Parathyroid adenoma (tissue), 2 donors: Measurements from ENCODE around the gene SEMA7A.

Source experiments
- H2AFZ ChIP-seq: fragments of 300-600 bp; sonication (generic); one replicate; pipeline ENCODE4 v1.7.0; 2017; ENCODE audit warnings: antibody characterized with exemption, mild to moderate bottlenecking
- H3K27ac ChIP-seq: fragments of 300-600 bp; sonication (generic); one replicate; pipeline ENCODE4 v1.7.0; 2017
- H3K27me3 ChIP-seq: fragments of 300-600 bp; sonication (generic); one replicate; pipeline ENCODE4 v1.7.0; 2017; ENCODE audit warnings: low read length; ENCODE audit not compliant: control insufficient read depth, insufficient read depth
- H3K36me3 ChIP-seq: fragments of 300-600 bp; sonication (generic); one replicate; pipeline ENCODE4 v1.7.0; 2017; ENCODE audit warnings: low read length; ENCODE audit not compliant: control insufficient read depth, insufficient read depth
- H3K4me1 ChIP-seq: fragments of 300-600 bp; sonication (generic); one replicate; pipeline ENCODE4 v1.7.0; 2017; ENCODE audit warnings: control low read depth
- H3K4me2 ChIP-seq: fragments of 300-600 bp; sonication (generic); one replicate; pipeline ENCODE4 v1.7.0; 2017; ENCODE audit warnings: low read length
- H3K4me3 ChIP-seq: fragments of 300-600 bp; sonication (generic); one replicate; pipeline ENCODE4 v1.7.0; 2017; ENCODE audit warnings: low read depth, low read length
- H3K79me2 ChIP-seq: fragments of 300-600 bp; sonication (generic); one replicate; pipeline ENCODE4 v1.7.0; 2017; ENCODE audit warnings: control low read depth
- H3K9ac ChIP-seq: fragments of 300-600 bp; sonication (generic); one replicate; pipeline ENCODE4 v1.7.0; 2017; ENCODE audit warnings: mild to moderate bottlenecking
- H3K9me3 ChIP-seq: fragments of 300-600 bp; sonication (generic); one replicate; pipeline ENCODE4 v1.7.0; 2017; ENCODE audit warnings: low read length; ENCODE audit not compliant: control insufficient read depth
- TF ChIP-seq, protein P1 (sequence below): fragments of 300-600 bp; sonication (generic); IDR thresholded peaks from one replicate; pipeline ENCODE4 v1.7.0; 2017; ENCODE audit warnings: antibody characterized with exemption, mild to moderate bottlenecking
- donor health status: primary hyperparathyroidism.

The SEMA7A gene

DNA sequence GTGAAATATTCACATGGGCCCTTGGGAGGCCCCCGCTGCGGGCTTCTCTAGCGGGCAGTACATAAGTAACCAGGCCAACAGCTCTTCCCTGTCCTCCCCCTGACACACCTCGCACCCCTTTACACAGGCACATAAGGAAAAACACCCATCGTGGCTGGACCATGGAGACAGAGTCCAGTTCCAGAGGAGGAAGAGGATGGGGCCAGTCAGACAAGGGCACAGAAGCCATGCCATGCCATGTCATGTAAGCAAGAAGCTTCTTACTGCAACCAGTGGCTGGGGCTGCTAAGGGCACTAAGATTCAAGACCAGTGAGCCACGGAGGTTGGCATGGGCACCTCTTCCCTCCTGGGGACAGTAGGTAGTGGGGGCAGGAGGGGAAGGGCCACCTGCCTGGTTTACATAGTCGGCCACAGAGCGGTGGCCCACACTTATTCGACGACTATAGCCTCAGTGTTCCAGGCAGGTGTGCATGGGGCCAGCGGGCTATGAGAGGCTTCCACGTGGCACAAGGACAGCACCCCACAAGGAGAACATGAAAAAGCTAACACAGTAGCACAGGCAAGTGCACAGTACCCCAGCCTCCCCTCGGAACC lies 60.6 kb downstream of the SEMA7A start:
- H3K9ac ChIP-seq: no peak overlapping the region
- peak overlapping the region; percentile 87 for H2AFZ ChIP-seq
- H3K36me3 ChIP-seq: no peaks in the 10 kb centered on the region
- no peaks in the 10 kb centered on the region for H3K9me3 ChIP-seq
- H3K4me2 ChIP-seq: no peak overlapping the region
- TF ChIP-seq, protein P1, sequence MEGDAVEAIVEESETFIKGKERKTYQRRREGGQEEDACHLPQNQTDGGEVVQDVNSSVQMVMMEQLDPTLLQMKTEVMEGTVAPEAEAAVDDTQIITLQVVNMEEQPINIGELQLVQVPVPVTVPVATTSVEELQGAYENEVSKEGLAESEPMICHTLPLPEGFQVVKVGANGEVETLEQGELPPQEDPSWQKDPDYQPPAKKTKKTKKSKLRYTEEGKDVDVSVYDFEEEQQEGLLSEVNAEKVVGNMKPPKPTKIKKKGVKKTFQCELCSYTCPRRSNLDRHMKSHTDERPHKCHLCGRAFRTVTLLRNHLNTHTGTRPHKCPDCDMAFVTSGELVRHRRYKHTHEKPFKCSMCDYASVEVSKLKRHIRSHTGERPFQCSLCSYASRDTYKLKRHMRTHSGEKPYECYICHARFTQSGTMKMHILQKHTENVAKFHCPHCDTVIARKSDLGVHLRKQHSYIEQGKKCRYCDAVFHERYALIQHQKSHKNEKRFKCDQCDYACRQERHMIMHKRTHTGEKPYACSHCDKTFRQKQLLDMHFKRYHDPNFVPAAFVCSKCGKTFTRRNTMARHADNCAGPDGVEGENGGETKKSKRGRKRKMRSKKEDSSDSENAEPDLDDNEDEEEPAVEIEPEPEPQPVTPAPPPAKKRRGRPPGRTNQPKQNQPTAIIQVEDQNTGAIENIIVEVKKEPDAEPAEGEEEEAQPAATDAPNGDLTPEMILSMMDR: no peak
- no peaks in the 10 kb centered on the region for H3K79me2 ChIP-seq
- H3K27me3 ChIP-seq: no peaks in the 10 kb centered on the region
- H3K4me3 ChIP-seq: no peak overlapping the region
- no peak overlapping the region for H3K27ac ChIP-seq
- no peaks in the 10 kb centered on the region for H3K4me1 ChIP-seq

DNA sequence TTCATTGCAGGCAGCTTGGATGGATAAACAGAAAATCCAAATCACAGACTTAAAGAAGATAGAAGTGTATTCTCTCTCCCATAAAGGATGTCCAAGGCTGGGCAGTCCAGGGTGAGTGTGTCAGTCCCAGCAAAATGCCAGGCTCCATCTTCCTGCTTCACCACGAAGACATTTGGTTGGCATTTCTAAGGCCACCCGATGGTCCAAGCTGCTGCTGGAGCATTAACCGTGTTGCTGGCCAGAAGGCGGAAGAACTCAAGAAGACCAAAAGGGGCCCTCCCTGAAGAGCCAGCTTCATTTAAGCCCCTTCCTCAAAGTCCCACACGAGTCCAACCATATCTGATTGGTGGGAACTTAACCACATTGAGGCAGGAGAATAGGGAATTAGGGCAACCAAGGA lies 63.3 kb downstream of the SEMA7A start:
- H3K27me3 ChIP-seq: no peaks in the 10 kb centered on the region
- no peak overlapping the region for H2AFZ ChIP-seq
- no peak overlapping the region for H3K9ac ChIP-seq
- H3K27ac ChIP-seq: no peak overlapping the region
- H3K79me2 ChIP-seq: no peaks in the 10 kb centered on the region
- H3K4me2 ChIP-seq: no peak overlapping the region
- H3K9me3 ChIP-seq: no peaks in the 10 kb centered on the region
- TF ChIP-seq, protein P1: no peak
- H3K4me3 ChIP-seq: no peak overlapping the region
- no peaks in the 10 kb centered on the region for H3K4me1 ChIP-seq
- no peaks in the 10 kb centered on the region for H3K36me3 ChIP-seq

DNA sequence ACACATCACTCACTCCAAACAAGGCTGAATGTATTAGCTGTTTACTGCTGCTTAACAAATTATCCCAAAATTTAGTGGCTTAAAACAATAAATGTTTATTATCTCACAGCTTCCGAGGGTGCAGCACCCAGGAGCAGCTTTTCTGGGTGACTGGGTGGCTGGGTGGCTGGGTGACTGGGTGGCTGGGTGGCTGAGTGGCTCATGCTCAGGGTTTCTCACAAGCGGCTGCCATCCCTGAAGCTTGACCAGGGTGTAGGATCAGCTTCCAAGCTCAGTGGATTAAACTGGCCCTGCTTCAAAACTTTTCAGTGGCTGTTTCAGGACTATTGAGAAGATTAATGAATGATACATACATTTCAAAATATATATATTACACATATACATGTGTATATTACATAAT lies 64.0 kb downstream of the SEMA7A start:
- Histone ChIP-seq H3K4me2 (no peak overlapping the region), H3K79me2 (no peaks in the 10 kb centered on the region), H3K4me1 (no peaks in the 10 kb centered on the region), H2AFZ (no peak overlapping the region), H3K27ac (no peak overlapping the region), H3K9me3 (no peaks in the 10 kb centered on the region), H3K36me3 (no peaks in the 10 kb centered on the region), H3K4me3 (no peak overlapping the region), H3K27me3 (no peaks in the 10 kb centered on the region), H3K9ac (no peak overlapping the region)
- TF ChIP-seq, protein P1: no peak

DNA sequence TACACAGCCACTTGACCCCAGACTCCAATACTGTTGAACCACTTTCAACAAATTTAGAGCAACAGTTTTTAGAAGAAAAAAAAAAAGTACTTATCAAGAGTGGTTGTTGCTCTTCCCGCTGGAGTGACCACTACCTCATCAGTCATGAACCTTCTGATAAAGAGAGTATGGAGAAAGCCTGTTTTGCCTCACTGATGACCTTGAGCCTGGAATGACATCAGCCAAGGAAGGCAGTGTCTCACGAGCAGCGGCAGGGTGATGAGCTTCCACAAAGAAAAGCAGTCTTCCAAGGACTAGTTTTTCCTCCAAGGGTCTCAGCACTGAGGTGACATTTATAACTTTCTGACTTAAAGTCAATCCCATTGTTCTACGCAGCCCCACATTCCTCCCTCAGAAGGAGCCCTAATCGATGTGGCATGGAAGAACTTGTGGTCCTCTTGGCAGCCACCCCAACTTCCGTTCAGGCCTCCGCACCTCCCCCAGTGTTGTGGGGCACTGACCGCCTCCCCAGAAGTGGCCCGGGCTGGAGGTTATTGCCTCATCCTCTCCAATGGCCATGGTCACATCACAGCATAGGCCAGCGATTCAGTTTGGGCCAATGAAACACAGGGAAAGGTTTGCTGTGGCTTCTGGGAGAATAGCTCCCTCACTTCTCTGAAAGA lies 64.5 kb downstream of the SEMA7A start:
- Histone ChIP-seq H3K27ac (no peak overlapping the region), H3K9ac (no peak overlapping the region), H3K4me3 (no peak overlapping the region), H3K9me3 (no peaks in the 10 kb centered on the region), H3K4me2 (no peak overlapping the region), H3K79me2 (no peaks in the 10 kb centered on the region), H3K4me1 (no peaks in the 10 kb centered on the region), H3K27me3 (no peaks in the 10 kb centered on the region), H2AFZ (no peak overlapping the region), H3K36me3 (no peaks in the 10 kb centered on the region)
- TF ChIP-seq, protein P1: no peak

DNA sequence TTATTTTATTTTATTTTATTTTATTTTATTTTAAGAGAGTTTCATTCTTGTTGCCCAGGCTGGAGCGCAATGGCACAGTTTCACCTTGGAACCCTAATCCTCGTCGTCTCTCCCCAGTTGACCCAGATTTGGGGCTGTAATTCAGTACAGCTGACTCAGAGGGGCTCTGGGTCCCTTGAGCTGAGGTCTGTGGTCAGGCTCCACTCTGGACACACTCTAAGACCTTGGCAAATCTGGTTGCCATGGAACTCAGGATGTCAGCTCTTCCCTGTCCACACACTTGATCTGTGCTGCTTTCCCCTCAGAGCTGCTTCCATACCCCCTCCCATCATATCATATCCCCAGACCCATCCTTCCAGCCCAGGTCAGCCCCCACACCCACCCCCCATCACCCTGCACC lies 65.6 kb downstream of the SEMA7A start:
- H3K4me2 ChIP-seq: no peak overlapping the region
- TF ChIP-seq, protein P1: no peak
- H2AFZ ChIP-seq: no peak overlapping the region
- no peak overlapping the region for H3K27ac ChIP-seq
- no peaks in the 10 kb centered on the region for H3K79me2 ChIP-seq
- no peaks in the 10 kb centered on the region for H3K36me3 ChIP-seq
- H3K27me3 ChIP-seq: no peaks in the 10 kb centered on the region
- H3K4me1 ChIP-seq: no peaks in the 10 kb centered on the region
- no peak overlapping the region for H3K9ac ChIP-seq
- H3K9me3 ChIP-seq: no peaks in the 10 kb centered on the region
- no peak overlapping the region for H3K4me3 ChIP-seq
